Type B pancreatic cell (in vitro differentiated cells): ENCODE measurements around the gene MAMDC4. TPM values are rescaled to one million over a fixed set of nuclear protein-coding genes. Genes with fewer than 3 reads are reported as not detected.
A peak's percentile ranks its signal among the peaks of the same experiment; 100 is the strongest.
"Not testable (repeated sequence)": the region's sequence is repeated elsewhere in the genome, so short reads cannot be mapped to it uniquely, and the experiment has no call there.

ENCODE experiments used
- DNase-seq: peaks from one replicate; pipeline ENCODE4 v3.0.0; 2021; ENCODE audit warnings: mixed read lengths; ENCODE audit not compliant: unreplicated experiment; ENCODE audit errors: extremely low spot score
- H3K27ac Mint-ChIP-seq: 2 replicates; pipeline ENCODE4 v1.8.0; 2021; ENCODE audit warnings: mild to moderate bottlenecking, mixed read lengths
- H3K27me3 Mint-ChIP-seq: 2 replicates; pipeline ENCODE4 v1.8.0; 2021; ENCODE audit warnings: mixed read lengths
- H3K36me3 Mint-ChIP-seq: 2 replicates; pipeline ENCODE4 v1.8.0; 2021; ENCODE audit warnings: mixed read lengths
- H3K4me1 Mint-ChIP-seq: one replicate; pipeline ENCODE4 v1.8.0; 2021; ENCODE audit warnings: mixed read lengths; ENCODE audit not compliant: unreplicated experiment
- H3K4me3 Mint-ChIP-seq: 2 replicates; pipeline ENCODE4 v1.8.0; 2021; ENCODE audit warnings: mild to moderate bottlenecking, mixed read lengths
- H3K9me3 Mint-ChIP-seq: 2 replicates; pipeline ENCODE4 v1.8.0; 2021; ENCODE audit warnings: mixed read lengths
- total RNA-seq: library from RNA; stranded (reverse); gene quantifications from 2 replicates; pipeline ENCODE4 v1.2.1, GENCODE V29; 2021; ENCODE audit warnings: low replicate concordance
- TF ChIP-seq, protein P1 (sequence below): fragments of 200-600 bp; sonication (generic); conservative IDR thresholded peaks from 2 replicates; pipeline ENCODE4 v1.5.0; 2021; ENCODE audit warnings: antibody characterized with exemption, mild to moderate bottlenecking

MAMDC4 gene
- total RNA-seq, 1 donor from 2014 or later: 29.1 TPM

DNA sequence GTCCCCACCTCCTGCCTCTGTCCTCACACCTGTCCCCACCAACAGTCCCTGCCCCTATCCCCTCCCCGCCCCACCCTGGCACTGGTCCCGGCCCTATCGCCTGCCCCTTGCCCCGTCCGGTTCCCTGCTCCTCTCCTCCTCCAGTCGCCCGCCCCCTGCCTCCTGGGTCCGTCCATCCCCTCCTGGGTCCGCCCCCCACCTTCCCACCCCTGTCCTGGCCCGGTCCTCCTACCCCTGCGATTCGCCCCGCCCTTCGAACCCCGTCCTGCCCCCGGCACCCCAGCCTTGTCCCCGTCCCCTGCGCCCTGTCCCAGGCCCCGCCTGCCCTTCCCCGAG, 13.6 kb downstream of the MAMDC4 start:
- peaks cover 6% of the 10 kb centered on the region for H3K9me3 Mint-ChIP-seq
- H3K4me1 Mint-ChIP-seq: no peaks in the 10 kb centered on the region
- TF ChIP-seq, protein P1, sequence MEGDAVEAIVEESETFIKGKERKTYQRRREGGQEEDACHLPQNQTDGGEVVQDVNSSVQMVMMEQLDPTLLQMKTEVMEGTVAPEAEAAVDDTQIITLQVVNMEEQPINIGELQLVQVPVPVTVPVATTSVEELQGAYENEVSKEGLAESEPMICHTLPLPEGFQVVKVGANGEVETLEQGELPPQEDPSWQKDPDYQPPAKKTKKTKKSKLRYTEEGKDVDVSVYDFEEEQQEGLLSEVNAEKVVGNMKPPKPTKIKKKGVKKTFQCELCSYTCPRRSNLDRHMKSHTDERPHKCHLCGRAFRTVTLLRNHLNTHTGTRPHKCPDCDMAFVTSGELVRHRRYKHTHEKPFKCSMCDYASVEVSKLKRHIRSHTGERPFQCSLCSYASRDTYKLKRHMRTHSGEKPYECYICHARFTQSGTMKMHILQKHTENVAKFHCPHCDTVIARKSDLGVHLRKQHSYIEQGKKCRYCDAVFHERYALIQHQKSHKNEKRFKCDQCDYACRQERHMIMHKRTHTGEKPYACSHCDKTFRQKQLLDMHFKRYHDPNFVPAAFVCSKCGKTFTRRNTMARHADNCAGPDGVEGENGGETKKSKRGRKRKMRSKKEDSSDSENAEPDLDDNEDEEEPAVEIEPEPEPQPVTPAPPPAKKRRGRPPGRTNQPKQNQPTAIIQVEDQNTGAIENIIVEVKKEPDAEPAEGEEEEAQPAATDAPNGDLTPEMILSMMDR: no peak
- no peak for DNase-seq
- peaks cover 9% of the 10 kb centered on the region for H3K36me3 Mint-ChIP-seq
- H3K27ac Mint-ChIP-seq: peak overlapping the region; percentile 62
- H3K4me3 Mint-ChIP-seq: peak overlapping the region; percentile 87
- H3K27me3 Mint-ChIP-seq: no peaks in the 10 kb centered on the region

DNA sequence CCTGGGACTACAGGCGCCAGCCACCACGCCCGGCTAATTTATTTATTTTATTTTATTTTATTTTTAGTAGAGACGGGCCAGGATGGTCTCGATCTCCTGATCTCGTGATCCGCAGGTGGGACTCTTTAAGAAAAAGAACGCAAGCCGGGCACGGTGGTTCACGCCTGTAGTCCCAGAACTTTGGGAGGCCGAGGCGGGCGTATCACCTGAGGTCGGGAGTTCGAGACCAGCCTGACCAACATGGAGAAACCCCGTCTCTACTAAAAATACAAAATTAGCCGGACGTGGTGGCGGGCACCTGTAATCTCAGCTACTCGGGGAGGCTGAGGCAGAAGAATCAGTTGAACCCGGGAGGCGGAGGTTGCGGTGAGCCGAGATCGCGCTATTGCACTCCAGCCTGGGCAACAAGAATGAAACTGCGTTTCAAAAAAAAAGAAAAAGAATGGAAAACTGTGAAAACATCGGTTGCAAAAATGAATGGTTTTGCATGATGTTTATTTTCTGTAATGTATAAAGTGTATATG, 14.8 kb downstream of the MAMDC4 start:
- H3K4me1 Mint-ChIP-seq, DNase-seq, H3K27me3 Mint-ChIP-seq, H3K27ac Mint-ChIP-seq, H3K9me3 Mint-ChIP-seq, H3K36me3 Mint-ChIP-seq: not testable (repeated sequence)
- peak overlapping the region; percentile 78 for H3K4me3 Mint-ChIP-seq

DNA sequence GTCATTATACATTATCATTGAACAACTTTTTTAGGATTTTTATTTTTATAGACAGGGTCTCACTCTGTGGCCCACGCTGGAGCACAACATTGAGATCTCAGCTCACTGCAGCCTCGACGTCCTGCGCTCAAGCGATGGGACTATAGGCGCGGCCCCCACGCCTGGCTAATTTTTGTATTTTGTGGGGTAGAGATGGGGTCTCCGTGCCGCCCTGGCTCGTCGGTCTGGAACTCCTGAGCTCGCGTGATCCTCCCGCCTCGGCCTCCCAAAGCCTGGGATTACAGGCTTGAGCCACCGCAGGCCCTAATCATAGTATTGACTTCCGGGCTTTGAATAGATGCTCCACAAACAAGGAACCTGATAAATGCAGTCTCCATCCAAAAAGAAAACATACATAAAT, 15.3 kb downstream of the MAMDC4 start:
- H3K27ac Mint-ChIP-seq: no peak overlapping the region
- peaks cover 6% of the 10 kb centered on the region for H3K9me3 Mint-ChIP-seq
- peaks cover 9% of the 10 kb centered on the region for H3K36me3 Mint-ChIP-seq
- no peaks in the 10 kb centered on the region for H3K4me1 Mint-ChIP-seq
- TF ChIP-seq, protein P1: no peak
- no peaks in the 10 kb centered on the region for H3K27me3 Mint-ChIP-seq
- peak overlapping the region; percentile 65 for H3K4me3 Mint-ChIP-seq
- no peak for DNase-seq

DNA sequence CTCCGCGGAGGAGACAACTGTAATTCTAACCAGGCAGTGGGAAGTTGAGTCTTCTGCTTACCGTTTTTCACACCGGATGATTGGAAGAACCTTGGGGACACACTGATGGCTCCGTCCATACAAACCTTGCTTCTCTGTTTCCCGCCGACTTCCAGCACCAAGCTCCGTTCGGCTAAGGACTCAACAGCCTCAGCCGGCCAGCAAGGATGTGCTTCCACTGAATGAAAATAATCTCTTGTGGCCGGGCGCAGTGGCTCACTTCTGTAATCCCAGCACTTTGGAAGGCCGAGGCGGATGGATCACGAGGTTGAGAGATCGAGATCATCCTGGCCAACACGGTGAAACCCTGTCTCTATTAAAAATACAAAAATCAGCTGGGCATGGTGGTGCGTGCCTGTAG, 15.8 kb downstream of the MAMDC4 start:
- H3K27ac Mint-ChIP-seq: no peak overlapping the region
- no peaks in the 10 kb centered on the region for H3K27me3 Mint-ChIP-seq
- DNase-seq: no peak
- TF ChIP-seq, protein P1: no peak
- peak overlapping the region; percentile 75 for H3K4me3 Mint-ChIP-seq
- H3K9me3 Mint-ChIP-seq: peaks cover 6% of the 10 kb centered on the region
- no peaks in the 10 kb centered on the region for H3K4me1 Mint-ChIP-seq
- peaks cover 9% of the 10 kb centered on the region for H3K36me3 Mint-ChIP-seq

DNA sequence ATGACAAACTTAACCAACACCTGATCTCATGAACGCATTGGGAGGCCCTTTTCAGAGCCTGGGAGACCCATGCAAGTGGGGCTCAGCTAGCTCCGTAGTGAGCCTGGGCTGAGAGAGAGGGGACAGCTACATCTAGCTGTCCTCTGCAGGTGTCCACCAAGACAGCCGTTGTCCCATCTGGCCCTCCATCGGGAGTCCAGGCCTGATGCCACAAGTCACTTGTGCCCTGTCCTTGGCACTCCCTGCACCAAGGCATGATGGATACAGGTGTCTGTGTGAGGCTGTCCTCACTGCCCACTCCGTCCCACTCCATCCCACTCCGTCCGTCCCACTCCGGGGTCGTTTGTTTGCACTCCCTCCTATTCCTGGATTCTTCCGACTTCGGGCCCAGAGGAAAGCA, 16.5 kb downstream of the MAMDC4 start:
- peak overlapping the region; percentile 75 for H3K4me3 Mint-ChIP-seq
- TF ChIP-seq, protein P1: no peak
- no peak for DNase-seq
- H3K27ac Mint-ChIP-seq: peak overlapping the region; percentile 26
- peaks cover 6% of the 10 kb centered on the region for H3K9me3 Mint-ChIP-seq
- H3K27me3 Mint-ChIP-seq: no peaks in the 10 kb centered on the region
- H3K36me3 Mint-ChIP-seq: peaks cover 9% of the 10 kb centered on the region
- H3K4me1 Mint-ChIP-seq: no peaks in the 10 kb centered on the region

DNA sequence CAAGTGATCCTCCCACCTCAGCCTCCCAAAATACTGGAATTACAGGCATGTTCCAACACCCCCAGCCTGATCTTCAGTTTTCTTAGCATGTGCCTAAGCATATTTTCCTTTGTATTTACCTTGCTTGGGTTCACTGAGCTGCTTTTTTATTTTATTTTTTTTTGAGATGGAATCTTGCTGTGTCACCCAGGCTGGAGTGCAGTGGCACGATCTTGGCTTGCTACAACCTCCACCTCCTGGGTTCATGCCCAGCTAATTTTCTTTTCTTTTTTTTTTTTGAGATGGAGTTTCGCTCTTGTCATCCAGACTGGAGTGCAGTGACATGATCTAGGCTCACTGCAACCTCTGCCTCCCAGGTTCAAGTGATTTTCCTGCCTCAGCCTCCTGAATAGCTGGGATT, 17.5 kb downstream of the MAMDC4 start:
- not testable (repeated sequence) for H3K4me3 Mint-ChIP-seq, H3K27ac Mint-ChIP-seq, H3K27me3 Mint-ChIP-seq, H3K4me1 Mint-ChIP-seq, H3K36me3 Mint-ChIP-seq, DNase-seq, H3K9me3 Mint-ChIP-seq

DNA sequence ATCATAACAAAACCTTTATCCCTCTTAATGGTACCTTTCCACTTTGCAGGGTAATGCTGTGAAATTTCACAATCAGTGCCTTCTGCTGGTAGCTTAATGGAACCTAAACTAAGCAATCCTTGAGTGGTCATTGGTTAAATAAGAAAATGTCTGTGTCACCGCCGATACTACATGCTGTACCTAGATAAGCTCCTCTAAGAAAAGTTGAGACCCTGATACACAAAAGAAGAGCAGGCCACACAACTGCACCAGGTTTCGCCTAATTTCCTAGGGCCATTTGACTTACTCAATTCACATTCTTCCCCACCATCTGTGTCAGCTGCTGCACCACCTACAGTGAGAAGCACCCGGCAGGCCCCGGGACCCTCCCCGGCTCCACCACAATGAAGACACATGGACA, 23.0 kb downstream of the MAMDC4 start:
- Mint-ChIP-seq H3K4me1 (no peaks in the 10 kb centered on the region), H3K36me3 (no peaks in the 10 kb centered on the region), H3K4me3 (no peak overlapping the region), H3K27me3 (peaks cover 3% of the 10 kb centered on the region), H3K27ac (no peak overlapping the region), H3K9me3 (no peaks in the 10 kb centered on the region)
- DNase-seq: no peak
- TF ChIP-seq, protein P1: no peak
